ENCODE measurements around the gene ZNF268. TPM values are rescaled to one million over a fixed set of nuclear protein-coding genes. Genes with fewer than 3 reads are reported as not detected.
"Not testable (repeated sequence)": the region's sequence is repeated elsewhere in the genome, so short reads cannot be mapped to it uniquely, and the experiment has no call there.

ZNF268 gene
- total RNA-seq, 8 experiments from 2014 or later = 13.6 to 36.3 (median 21.6) TPM

- in situ Hi-C loops (cut with MboI; ENCODE audit: low pct_unique_long_range_greater_than_20kb in 2 of 9, low sequenced_read_pairs in 9 of 9, unreplicated experiment in 9 of 9) = no loop called here
- ATAC-seq (replicated peaks in 6 of 8) = no peak
- H3K27ac ChIP-seq = no peak overlapping the region
- H3K4me1 ChIP-seq (replicated peaks in 1 of 2) = no peaks in the 10 kb centered on the region
- WGBS, 10 experiments = 20 to 80% (median 57%) methylated on average over 1 to 12 of the region's 18 CpGs; no CpG with 5 or more reads in 2 of the 10 experiments
- no peak overlapping the region for H3K4me3 ChIP-seq
Observed at GRCh38 chr12:133233993-133234564, 52.8 kb downstream of the ZNF268 start.

- H3K4me3 ChIP-seq = no peak overlapping the region
- 30 to 96% (median 84%) methylated on average over 1 to 16 of the region's 20 CpGs; no CpG with 5 or more reads in 4 of the 10 experiments for WGBS, 10 experiments
- H3K4me1 ChIP-seq (replicated peaks in 1 of 2) = no peaks in the 10 kb centered on the region
- ATAC-seq (replicated peaks in 6 of 8) = no peak
- no peak overlapping the region for H3K27ac ChIP-seq
- in situ Hi-C loops (cut with MboI; ENCODE audit: low pct_unique_long_range_greater_than_20kb in 2 of 9, low sequenced_read_pairs in 9 of 9, unreplicated experiment in 9 of 9) = no loop called here
Observed at GRCh38 chr12:133234971-133235370, 53.7 kb downstream of the ZNF268 start.

- ATAC-seq (replicated peaks in 6 of 8) = no peak
- WGBS, 10 experiments = no CpG with 5 or more reads among the region's 61 CpGs
- in situ Hi-C loops (cut with MboI; ENCODE audit: low pct_unique_long_range_greater_than_20kb in 2 of 9, low sequenced_read_pairs in 9 of 9, unreplicated experiment in 9 of 9) = no loop called here
Observed at GRCh38 chr12:133235401-133236112, 54.3 kb downstream of the ZNF268 start, which contains the start of gene ANHX. Gene ANHX (minus strand): TSS chr12:133235877. CDS start chr12:133234356, 1,521 bp downstream.

GRCh38 chr12:133236144-133236543 is 54.8 kb downstream of the ZNF268 start:
- no CpG with 5 or more reads among the region's 44 CpGs for WGBS, 10 experiments
- no peak overlapping the region for H3K27ac ChIP-seq
- no peaks in the 10 kb centered on the region for H3K4me1 ChIP-seq (replicated peaks in 1 of 2)
- no peak overlapping the region for H3K4me3 ChIP-seq
- no peak for ATAC-seq (replicated peaks in 6 of 8)
- in situ Hi-C loops (cut with MboI; ENCODE audit: low pct_unique_long_range_greater_than_20kb in 2 of 9, low sequenced_read_pairs in 9 of 9, unreplicated experiment in 9 of 9) = no loop called here

More at GRCh38 chr12:133235401-133236112, 54.3 kb downstream of the ZNF268 start, which contains the start of gene ANHX:
- H3K4me3 ChIP-seq = no peak within 1 kb of the TSS
- H3K4me1 ChIP-seq (replicated peaks in 1 of 2) = no peaks in the 10 kb centered on the region
- no peak within 1 kb of the TSS for H3K27ac ChIP-seq

- no peak for ATAC-seq (replicated peaks in 6 of 8)
- no peak overlapping the region for H3K4me3 ChIP-seq
- 40 to 90% (median 81%) methylated on average over 1 to 6 of the region's 12 CpGs; no CpG with 5 or more reads in 4 of the 10 experiments for WGBS, 10 experiments
- in situ Hi-C loops (cut with MboI; ENCODE audit: low pct_unique_long_range_greater_than_20kb in 2 of 9, low sequenced_read_pairs in 9 of 9, unreplicated experiment in 9 of 9) = no loop called here
- H3K4me1 ChIP-seq (replicated peaks in 1 of 2) = no peaks in the 10 kb centered on the region
- no peak overlapping the region for H3K27ac ChIP-seq
Observed at GRCh38 chr12:133236556-133236955, 55.3 kb downstream of the ZNF268 start.

- Histone ChIP-seq H3K27ac (no peak overlapping the region), H3K4me1 (replicated peaks in 1 of 2) (no peaks in the 10 kb centered on the region), H3K4me3 (no peak overlapping the region)
- ATAC-seq (replicated peaks in 6 of 8) = no peak
- in situ Hi-C loops (cut with MboI; ENCODE audit: low pct_unique_long_range_greater_than_20kb in 2 of 9, low sequenced_read_pairs in 9 of 9, unreplicated experiment in 9 of 9) = no loop called here
- WGBS, 10 experiments = 21 to 80% (median 43%) methylated on average over 2 to 6 of the region's 6 CpGs
Observed at GRCh38 chr12:133251732-133252131, 70.4 kb downstream of the ZNF268 start.

GRCh38 chr12:133255833-133256232 is 74.5 kb downstream of the ZNF268 start:
- H3K4me1 ChIP-seq (replicated peaks in 1 of 2); H3K27ac ChIP-seq; H3K4me3 ChIP-seq; in situ Hi-C loops (cut with MboI; ENCODE audit: low pct_unique_long_range_greater_than_20kb in 2 of 9, low sequenced_read_pairs in 9 of 9, unreplicated experiment in 9 of 9); ATAC-seq (replicated peaks in 6 of 8): not testable (repeated sequence)
- WGBS, 10 experiments = 0 to 50% (median 17%) methylated on average over 1 of the region's 1 CpG; no CpG with 5 or more reads in 3 of the 10 experiments

GRCh38 chr12:133256321-133256720 is 75.0 kb downstream of the ZNF268 start:
- no peaks in the 10 kb centered on the region for H3K4me1 ChIP-seq (replicated peaks in 1 of 2)
- in situ Hi-C loops (cut with MboI; ENCODE audit: low pct_unique_long_range_greater_than_20kb in 2 of 9, low sequenced_read_pairs in 9 of 9, unreplicated experiment in 9 of 9) = no loop called here
- WGBS, 10 experiments = 0 to 50% (median 26%) methylated on average over 1 of the region's 1 CpG
- H3K4me3 ChIP-seq = no peak overlapping the region
- H3K27ac ChIP-seq = no peak overlapping the region
- ATAC-seq (replicated peaks in 6 of 8) = no peak

GRCh38 chr12:133264173-133264572 is 82.9 kb downstream of the ZNF268 start:
- in situ Hi-C loops (cut with MboI; ENCODE audit: low pct_unique_long_range_greater_than_20kb in 2 of 9, low sequenced_read_pairs in 9 of 9, unreplicated experiment in 9 of 9) = no loop called here
- H3K4me3 ChIP-seq = no peak overlapping the region
- no peaks in the 10 kb centered on the region for H3K4me1 ChIP-seq (replicated peaks in 1 of 2)
- ATAC-seq (replicated peaks in 6 of 8) = no peak
- no peak overlapping the region for H3K27ac ChIP-seq
- 40 to 97% (median 60%) methylated on average over 1 to 14 of the region's 33 CpGs; no CpG with 5 or more reads in 7 of the 10 experiments for WGBS, 10 experiments

Other genes with a start within 250 kb of the ZNF268 start
- gene ZNF605, start 225.2 kb upstream of the ZNF268 start, total RNA-seq = 10 to 100 TPM in 3 of 8 experiments, 1 to 10 TPM in 5; 7.6 to 22.5 (median 9.2) TPM
- gene ZNF26, start 195.1 kb upstream of the ZNF268 start, total RNA-seq = 10 to 100 TPM in 4 of 8 experiments, 1 to 10 TPM in 4; 8.7 to 19.4 (median 10.1) TPM
- 10 to 100 TPM; 25.0 to 55.5 (median 51.0) TPM for gene ZNF84, start 144.0 kb upstream of the ZNF268 start, total RNA-seq
- gene ZNF140, start 100.6 kb upstream of the ZNF268 start, total RNA-seq = 10 to 100 TPM; 11.6 to 28.7 (median 24.9) TPM
- 1 to 10 TPM; 1.2 to 6.4 (median 4.1) TPM for gene ZNF891, start 51.2 kb upstream of the ZNF268 start, total RNA-seq
- gene ZNF10, start 50.9 kb upstream of the ZNF268 start, total RNA-seq = 10 to 100 TPM in 7 of 8 experiments, 1 to 10 TPM in 1; 8.6 to 30.4 (median 25.4) TPM
- gene ANHX, start 54.4 kb downstream of the ZNF268 start, total RNA-seq = under 1 TPM in 6 of 8 experiments, not detected in 2; 0.05 to 0.71 (median 0.11) TPM

Data from motor neuron (in vitro differentiated cells).